ENCODE measurements around the gene LILRB4. TPM values are rescaled to one million over a fixed set of nuclear protein-coding genes. Genes with fewer than 3 reads are reported as not detected.
"Not testable (repeated sequence)": the region's sequence is repeated elsewhere in the genome, so short reads cannot be mapped to it uniquely, and the experiment has no call there.

Gene LILRB4
- total RNA-seq, 1 donor from 2014 or later = not detected

DNA sequence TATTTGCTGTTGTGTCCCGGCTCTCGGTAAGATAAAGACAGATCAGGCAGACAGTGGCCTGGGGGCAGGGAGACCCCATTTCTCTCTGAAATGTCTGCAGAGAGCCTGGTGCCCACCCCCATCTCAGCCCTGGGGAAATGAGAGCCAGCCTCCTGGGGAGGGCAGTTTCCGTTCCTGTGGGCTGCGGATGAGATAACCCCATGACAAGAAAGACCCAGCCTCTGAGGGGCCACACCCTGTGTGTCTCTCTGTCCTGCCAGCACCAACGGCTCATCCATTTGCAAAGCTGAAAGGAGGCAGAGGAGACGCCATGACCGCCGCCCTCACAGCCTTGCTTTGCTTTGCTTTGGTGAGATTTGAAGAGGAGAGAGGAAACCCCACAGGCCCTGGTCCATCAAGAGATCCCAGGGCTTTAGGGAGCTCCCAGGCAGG, 33.3 kb downstream of the LILRB4 start:
- Mint-ChIP-seq H3K4me3 (no peak overlapping the region), H3K9me3 (peaks cover 54% of the 10 kb centered on the region), H3K27ac (no peak overlapping the region), H3K4me1 (no peaks in the 10 kb centered on the region), H3K27me3 (ENCODE audit: low read depth) (no peaks in the 10 kb centered on the region), H3K36me3 (peaks cover 2% of the 10 kb centered on the region)
- no peak for DNase-seq (ENCODE audit: low spot score in 2 of 2, unreplicated experiment in 2 of 2)
- TF ChIP-seq, protein P1, sequence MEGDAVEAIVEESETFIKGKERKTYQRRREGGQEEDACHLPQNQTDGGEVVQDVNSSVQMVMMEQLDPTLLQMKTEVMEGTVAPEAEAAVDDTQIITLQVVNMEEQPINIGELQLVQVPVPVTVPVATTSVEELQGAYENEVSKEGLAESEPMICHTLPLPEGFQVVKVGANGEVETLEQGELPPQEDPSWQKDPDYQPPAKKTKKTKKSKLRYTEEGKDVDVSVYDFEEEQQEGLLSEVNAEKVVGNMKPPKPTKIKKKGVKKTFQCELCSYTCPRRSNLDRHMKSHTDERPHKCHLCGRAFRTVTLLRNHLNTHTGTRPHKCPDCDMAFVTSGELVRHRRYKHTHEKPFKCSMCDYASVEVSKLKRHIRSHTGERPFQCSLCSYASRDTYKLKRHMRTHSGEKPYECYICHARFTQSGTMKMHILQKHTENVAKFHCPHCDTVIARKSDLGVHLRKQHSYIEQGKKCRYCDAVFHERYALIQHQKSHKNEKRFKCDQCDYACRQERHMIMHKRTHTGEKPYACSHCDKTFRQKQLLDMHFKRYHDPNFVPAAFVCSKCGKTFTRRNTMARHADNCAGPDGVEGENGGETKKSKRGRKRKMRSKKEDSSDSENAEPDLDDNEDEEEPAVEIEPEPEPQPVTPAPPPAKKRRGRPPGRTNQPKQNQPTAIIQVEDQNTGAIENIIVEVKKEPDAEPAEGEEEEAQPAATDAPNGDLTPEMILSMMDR (IDR thresholded peaks at IDR 0.05; ENCODE audit: unreplicated experiment) = no peak

DNA sequence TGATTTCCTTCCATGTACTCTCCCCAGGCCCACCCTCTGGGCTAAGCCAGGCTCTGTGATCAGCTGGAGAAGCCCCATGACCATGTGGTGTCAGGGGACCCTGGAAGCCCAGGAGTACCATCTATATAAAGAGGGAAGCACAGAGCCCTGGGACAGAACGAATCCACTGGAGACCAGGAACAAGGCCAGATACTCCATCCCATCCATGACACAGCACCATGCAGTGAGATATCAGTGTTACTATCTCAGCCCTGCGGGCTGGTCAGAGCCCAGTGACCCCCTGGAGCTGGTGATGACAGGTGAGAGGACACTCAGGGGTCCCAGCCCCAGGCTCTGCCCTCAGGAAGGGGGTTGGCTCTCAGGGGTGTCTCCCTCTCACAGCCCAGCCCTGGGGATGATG, 34.0 kb downstream of the LILRB4 start:
- H3K4me1 Mint-ChIP-seq = no peaks in the 10 kb centered on the region
- H3K27me3 Mint-ChIP-seq (ENCODE audit: low read depth) = no peaks in the 10 kb centered on the region
- TF ChIP-seq, protein P1 (IDR thresholded peaks at IDR 0.05; ENCODE audit: unreplicated experiment) = no peak
- no peak for DNase-seq (ENCODE audit: low spot score in 2 of 2, unreplicated experiment in 2 of 2)
- H3K36me3 Mint-ChIP-seq = peaks cover 2% of the 10 kb centered on the region
- peaks cover 54% of the 10 kb centered on the region for H3K9me3 Mint-ChIP-seq
- no peak overlapping the region for H3K27ac Mint-ChIP-seq
- no peak overlapping the region for H3K4me3 Mint-ChIP-seq

DNA sequence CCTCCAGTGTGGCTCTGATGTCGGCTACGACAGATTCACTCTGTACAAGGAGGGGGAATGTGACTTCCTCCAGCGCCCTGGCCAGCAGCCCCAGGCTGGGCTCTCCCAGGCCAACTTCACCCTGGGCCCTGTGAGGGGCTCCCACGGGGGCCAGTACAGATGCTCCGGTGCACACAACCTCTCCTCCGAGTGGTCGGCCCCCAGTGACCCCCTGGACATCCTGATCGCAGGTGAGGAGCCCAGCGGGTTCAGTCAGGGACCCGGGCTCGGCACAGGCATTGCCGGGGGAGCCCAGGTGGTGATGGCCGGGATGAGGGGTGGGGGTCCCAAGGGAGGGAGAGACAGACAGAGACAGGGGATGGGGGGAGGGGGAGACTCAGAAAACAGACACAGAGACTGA, 34.9 kb downstream of the LILRB4 start:
- not testable (repeated sequence) for H3K4me1 Mint-ChIP-seq; H3K27ac Mint-ChIP-seq; H3K4me3 Mint-ChIP-seq; H3K27me3 Mint-ChIP-seq (ENCODE audit: low read depth); H3K36me3 Mint-ChIP-seq; DNase-seq (ENCODE audit: low spot score in 2 of 2, unreplicated experiment in 2 of 2)
- H3K9me3 Mint-ChIP-seq = peaks cover 49% of the 10 kb centered on the region

DNA sequence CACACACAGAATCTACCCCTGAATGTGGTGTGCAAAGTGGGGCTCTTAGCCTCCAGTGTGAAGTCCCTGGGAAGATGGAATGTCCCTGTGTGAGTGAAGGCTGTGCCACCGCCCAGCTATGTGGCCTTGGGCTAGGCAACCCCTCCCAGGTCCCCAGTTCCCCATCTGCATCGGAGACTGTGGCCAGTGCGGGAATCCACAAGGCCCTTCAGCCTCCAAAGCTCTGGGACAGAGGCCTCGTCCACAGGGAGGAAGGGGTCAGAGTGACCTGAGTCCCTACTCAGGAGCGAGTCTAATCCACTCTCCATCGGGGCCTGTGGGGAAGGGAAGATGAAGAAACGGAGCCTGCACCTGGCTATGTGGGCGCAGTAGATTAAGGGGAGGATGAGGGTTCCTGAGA, 42.1 kb downstream of the LILRB4 start:
- Mint-ChIP-seq H3K4me1 (no peaks in the 10 kb centered on the region), H3K4me3 (no peak overlapping the region), H3K9me3 (peaks cover 53% of the 10 kb centered on the region), H3K27ac (no peak overlapping the region), H3K36me3 (peaks cover 5% of the 10 kb centered on the region), H3K27me3 (ENCODE audit: low read depth) (no peaks in the 10 kb centered on the region)
- DNase-seq (ENCODE audit: low spot score in 2 of 2, unreplicated experiment in 2 of 2) = no peak
- TF ChIP-seq, protein P1 (IDR thresholded peaks at IDR 0.05; ENCODE audit: unreplicated experiment) = no peak

DNA sequence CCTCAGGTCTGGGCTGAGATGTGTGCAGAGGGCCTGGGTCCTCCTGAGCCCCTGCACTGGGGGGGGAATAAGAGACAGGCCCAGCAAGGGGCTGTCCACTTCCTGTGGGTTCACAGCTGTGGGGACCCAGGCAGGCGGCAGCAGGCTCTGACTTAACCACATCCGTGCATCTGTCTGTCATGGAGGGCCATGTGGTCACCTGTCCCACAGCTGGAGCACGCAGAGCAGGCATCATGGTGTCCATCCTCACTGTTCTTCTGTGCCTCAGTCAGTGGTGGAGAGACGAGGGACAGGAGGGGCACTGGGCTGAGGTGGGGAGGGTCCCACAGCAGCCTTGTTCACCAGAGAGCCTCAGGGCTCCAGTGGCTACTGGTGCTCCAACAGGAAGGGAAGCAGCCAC, 45.2 kb downstream of the LILRB4 start:
- Mint-ChIP-seq H3K27me3 (ENCODE audit: low read depth) (no peaks in the 10 kb centered on the region), H3K27ac (no peak overlapping the region), H3K4me3 (no peak overlapping the region), H3K4me1 (no peaks in the 10 kb centered on the region), H3K9me3 (peaks cover 49% of the 10 kb centered on the region), H3K36me3 (peaks cover 5% of the 10 kb centered on the region)
- DNase-seq (ENCODE audit: low spot score in 2 of 2, unreplicated experiment in 2 of 2) = no peak
- TF ChIP-seq, protein P1 (IDR thresholded peaks at IDR 0.05; ENCODE audit: unreplicated experiment) = no peak

DNA sequence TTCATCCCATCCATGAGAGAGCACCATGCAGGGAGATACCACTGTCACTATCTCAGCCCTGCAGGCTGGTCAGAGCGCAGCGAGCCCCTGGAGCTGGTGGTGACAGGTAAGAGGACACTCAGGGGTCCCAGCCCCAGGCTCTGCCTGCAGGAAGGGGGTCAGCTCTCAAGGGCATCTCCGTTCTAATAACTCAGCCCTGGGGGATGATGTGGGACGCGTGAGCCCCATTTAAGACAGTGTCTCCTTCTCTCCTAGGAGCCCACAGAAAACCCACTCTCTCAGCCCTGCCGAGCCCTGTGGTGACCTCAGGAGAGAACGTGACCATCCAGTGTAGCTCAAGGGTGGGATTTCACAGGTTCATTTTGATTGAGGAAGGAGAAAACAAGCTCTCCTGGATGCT, 46.0 kb downstream of the LILRB4 start:
- no peak overlapping the region for H3K4me3 Mint-ChIP-seq
- H3K4me1 Mint-ChIP-seq = no peaks in the 10 kb centered on the region
- no peaks in the 10 kb centered on the region for H3K27me3 Mint-ChIP-seq (ENCODE audit: low read depth)
- H3K27ac Mint-ChIP-seq = no peak overlapping the region
- TF ChIP-seq, protein P1 (IDR thresholded peaks at IDR 0.05; ENCODE audit: unreplicated experiment) = no peak
- DNase-seq (ENCODE audit: low spot score in 2 of 2, unreplicated experiment in 2 of 2) = no peak
- peaks cover 49% of the 10 kb centered on the region for H3K9me3 Mint-ChIP-seq
- peaks cover 5% of the 10 kb centered on the region for H3K36me3 Mint-ChIP-seq
